Esophagus (tissue), 2 donors: ENCODE results near the gene MYO1G. TPM values are rescaled to one million over a fixed set of nuclear protein-coding genes. Genes with fewer than 3 reads are reported as not detected.

Source experiments
- H3K27ac ChIP-seq, 2 donors: one replicate each; pipeline ENCODE4 v1.5.1; 2013; ENCODE audit warnings: low read depth in 2 of 2, mild to moderate bottlenecking in 2 of 2, inconsistent platforms in 1 of 2, low read length in 1 of 2, moderate library complexity in 1 of 2
- H3K27me3 ChIP-seq, 2 donors: one replicate each; pipeline ENCODE4 v1.6.1; 2013; ENCODE audit warnings: low read length in 2 of 2, control low read depth in 1 of 2, mild to moderate bottlenecking in 1 of 2; ENCODE audit not compliant: insufficient read depth in 2 of 2, control insufficient read depth in 1 of 2
- H3K36me3 ChIP-seq, 2 donors: one replicate each; pipeline ENCODE4 v1.6.1; 2013; ENCODE audit warnings: low read length in 1 of 2; ENCODE audit not compliant: control insufficient read depth in 2 of 2, insufficient read depth in 2 of 2
- H3K4me1 ChIP-seq, 2 donors: one replicate each; pipeline ENCODE4 v1.6.1; 2013; ENCODE audit warnings: low read length in 1 of 2; ENCODE audit not compliant: control insufficient read depth in 2 of 2, insufficient read depth in 2 of 2
- H3K4me3 ChIP-seq, 2 donors: one replicate each; pipeline ENCODE4 v1.5.1; 2013; ENCODE audit warnings: low read length in 2 of 2, mild to moderate bottlenecking in 2 of 2, low read depth in 1 of 2, moderate library complexity in 1 of 2
- H3K9me3 ChIP-seq, 2 donors: one replicate each; pipeline ENCODE4 v1.6.1; 2013; ENCODE audit warnings: mild to moderate bottlenecking in 2 of 2, low read depth in 1 of 2, low read length in 1 of 2, moderate library complexity in 1 of 2; ENCODE audit not compliant: control insufficient read depth in 2 of 2, insufficient read depth in 1 of 2
- WGBS, 2 donors: extraction: QIAGEN DNeasy Blood & Tissue Kit; methylation state at CpG; one replicate each; pipeline ENCODE4 v1.1.7; 2013; 5-methylcytosine and 5-hydroxymethylcytosine counted together
- polyA plus RNA-seq, 2 donors: library from polyadenylated mRNA; stranded (reverse); fragments of 200-250 nt; gene quantifications; one replicate each; pipeline ENCODE4 v1.2.3, GENCODE V29; 2013
- donor health status: healthy with polysubstance abuse.
- donor health status: Bipolar disorder and iron deficiency.

Gene MYO1G
- polyA plus RNA-seq, 2 donors: 2.2 to 2.3 TPM

DNA sequence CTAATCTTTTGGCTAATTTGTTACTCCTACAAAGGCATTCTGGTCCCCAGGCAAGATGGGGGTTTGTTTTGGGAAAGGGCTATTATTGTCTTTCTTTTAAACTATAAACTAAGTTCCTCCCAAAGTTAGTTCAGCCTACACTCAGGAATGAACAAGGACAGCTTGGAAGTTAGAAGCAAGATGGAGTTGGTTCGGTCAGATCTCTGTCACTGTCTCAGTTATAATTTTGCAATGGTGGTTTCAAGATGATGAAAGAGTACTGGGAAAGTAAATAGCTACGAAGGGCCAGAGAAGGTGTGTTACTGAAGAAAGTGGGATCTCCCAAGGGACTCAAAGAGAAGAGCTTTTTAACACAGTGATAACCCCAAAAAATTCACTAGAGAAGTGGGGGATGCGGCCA lies 10.3 kb upstream of the MYO1G start:
- Histone ChIP-seq H3K27ac (no peak overlapping the region), H3K9me3 (no peaks in the 10 kb centered on the region), H3K4me1 (peaks cover 0 to 2% of the 10 kb centered on the region in 2 donors), H3K4me3 (no peak overlapping the region), H3K27me3 (no peaks in the 10 kb centered on the region), H3K36me3 (peaks cover 0 to 2% of the 10 kb centered on the region in 2 donors)
- WGBS, 2 donors: 95 to 96% methylated on average over 3 of the region's 3 CpGs

DNA sequence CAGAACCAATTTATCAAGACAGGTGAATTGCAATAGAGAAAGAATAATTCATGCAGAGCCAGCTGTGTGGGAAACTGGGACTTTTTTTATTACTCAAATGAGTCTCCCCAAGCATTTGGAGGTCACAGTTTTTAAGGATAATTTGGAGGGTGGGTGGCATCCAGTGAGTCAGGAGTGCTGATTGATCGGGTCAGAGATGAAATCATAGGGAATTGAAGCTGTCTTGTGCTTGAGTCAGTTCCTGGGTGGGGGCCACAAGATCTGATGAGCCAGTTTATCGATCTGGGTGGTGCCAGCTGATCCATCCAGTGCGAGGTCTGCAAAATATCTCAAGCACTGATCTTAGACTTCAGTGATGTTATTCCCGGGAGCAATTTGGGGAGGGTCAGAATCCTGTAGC lies 9.9 kb upstream of the MYO1G start:
- WGBS, 2 donors: 83 to 92% methylated on average over 4 of the region's 4 CpGs
- Histone ChIP-seq H3K4me3 (no peak overlapping the region), H3K36me3 (peaks cover 1 to 7% of the 10 kb centered on the region in 2 donors), H3K27ac (no peak overlapping the region), H3K9me3 (no peaks in the 10 kb centered on the region), H3K27me3 (no peaks in the 10 kb centered on the region), H3K4me1 (peaks cover 0 to 3% of the 10 kb centered on the region in 2 donors)

DNA sequence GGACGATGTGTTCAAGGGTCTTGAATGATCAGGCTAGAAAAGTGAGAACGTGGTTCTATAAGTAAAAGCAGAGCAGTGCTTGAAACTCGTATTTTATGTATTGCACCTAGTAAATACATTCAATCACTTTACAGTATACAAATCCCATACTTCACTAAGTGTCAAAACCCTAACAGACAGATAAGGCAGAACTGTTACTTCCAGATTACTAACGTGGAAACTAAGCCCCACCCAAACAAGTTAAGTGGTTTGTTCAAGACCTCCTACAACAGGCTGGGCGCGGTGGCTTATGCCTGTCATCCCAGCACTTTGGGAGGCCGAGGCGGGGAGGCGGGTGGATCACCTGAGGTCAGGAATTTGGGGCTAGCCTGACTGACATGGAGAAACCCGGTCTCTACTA lies 9.2 kb upstream of the MYO1G start:
- Histone ChIP-seq H3K27me3 (no peaks in the 10 kb centered on the region), H3K27ac (no peak overlapping the region), H3K36me3 (peaks cover 3 to 8% of the 10 kb centered on the region in 2 donors), H3K4me3 (no peak overlapping the region), H3K4me1 (peaks cover 0 to 4% of the 10 kb centered on the region in 2 donors), H3K9me3 (no peaks in the 10 kb centered on the region)
- 78 to 82% methylated on average over 10 of the region's 10 CpGs for WGBS, 2 donors

DNA sequence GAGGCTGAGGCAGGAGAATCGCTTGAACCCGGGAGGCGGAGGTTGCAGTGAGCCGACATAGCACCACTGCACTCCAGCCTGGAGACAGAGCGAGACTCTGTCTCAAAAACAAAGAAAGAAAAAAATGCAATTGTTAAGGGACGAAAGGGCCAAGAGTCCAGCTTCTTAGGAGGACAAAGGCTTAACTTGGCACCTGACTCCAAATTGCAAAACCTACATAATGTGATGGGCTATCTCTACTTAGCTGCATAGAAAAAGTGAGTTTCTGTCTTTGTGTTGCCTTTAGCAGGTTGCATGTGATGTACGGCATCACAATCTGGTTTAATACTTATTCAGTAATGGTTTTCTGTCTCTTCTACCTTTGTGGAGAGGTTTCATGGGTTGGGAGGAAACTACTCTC lies 8.6 kb upstream of the MYO1G start:
- no peaks in the 10 kb centered on the region for H3K9me3 ChIP-seq

DNA sequence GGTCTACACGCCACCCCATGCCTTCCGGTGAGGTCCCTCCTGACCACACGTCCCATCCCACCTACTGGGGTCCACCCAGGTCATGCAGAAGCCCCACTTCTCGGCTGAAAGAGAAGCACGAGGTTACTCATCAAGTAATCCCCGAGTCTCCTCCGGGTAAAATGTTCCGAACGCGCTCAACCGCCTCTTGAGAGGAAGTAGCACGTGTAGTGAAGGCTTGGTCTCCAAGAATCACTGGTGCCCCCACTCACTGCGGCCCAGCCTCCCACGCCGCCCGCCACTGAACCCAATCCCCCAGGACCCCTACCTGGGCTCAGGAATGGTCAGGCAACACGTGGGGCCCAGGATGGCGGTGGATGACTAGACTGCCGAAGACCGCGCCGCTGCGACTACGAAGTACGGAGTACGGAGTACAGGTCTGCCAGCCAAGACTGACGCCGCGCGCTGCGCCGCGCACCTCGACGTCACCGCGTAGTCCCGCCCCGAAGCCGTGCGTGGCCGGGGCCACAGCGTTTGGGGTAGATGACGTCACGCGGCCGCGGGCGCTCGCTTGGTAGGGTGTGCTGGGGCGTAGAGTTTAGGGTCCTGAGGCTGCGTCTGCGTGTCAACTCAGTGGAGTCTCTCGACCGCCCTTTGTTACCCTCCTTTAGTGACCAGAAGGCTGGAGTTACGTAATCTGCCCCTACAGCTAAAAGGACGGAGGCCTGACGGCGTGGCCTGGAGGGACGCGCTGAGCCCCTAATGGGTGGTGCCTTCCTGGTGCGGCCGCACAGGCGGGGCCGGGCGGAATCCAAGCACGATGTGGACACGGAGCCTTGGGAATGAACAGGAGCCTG lies 7.6 kb upstream of the MYO1G start:
- whole genome bisulfite sequencing, 2 donors: 1% methylated on average over 68 of the region's 68 CpGs
- H3K27me3 ChIP-seq: no peaks in the 10 kb centered on the region
- peaks cover 0 to 4% of the 10 kb centered on the region in 2 donors for H3K4me1 ChIP-seq
- H3K9me3 ChIP-seq: no peaks in the 10 kb centered on the region
- H3K4me3 ChIP-seq: peak overlapping the region; percentile 76 to 79
- peak overlapping the region; percentile 90 to 94 for H3K27ac ChIP-seq
- peaks cover 3 to 10% of the 10 kb centered on the region in 2 donors for H3K36me3 ChIP-seq

More for the DNA sequence above, 8.6 kb upstream of the MYO1G start:
- H3K4me1 ChIP-seq: peaks cover 0 to 4% of the 10 kb centered on the region in 2 donors
- no peak overlapping the region for H3K27ac ChIP-seq
- WGBS, 2 donors: 95% methylated on average over 7 of the region's 7 CpGs
- no peak overlapping the region for H3K4me3 ChIP-seq
- peaks cover 3 to 8% of the 10 kb centered on the region in 2 donors for H3K36me3 ChIP-seq
- no peaks in the 10 kb centered on the region for H3K27me3 ChIP-seq

DNA sequence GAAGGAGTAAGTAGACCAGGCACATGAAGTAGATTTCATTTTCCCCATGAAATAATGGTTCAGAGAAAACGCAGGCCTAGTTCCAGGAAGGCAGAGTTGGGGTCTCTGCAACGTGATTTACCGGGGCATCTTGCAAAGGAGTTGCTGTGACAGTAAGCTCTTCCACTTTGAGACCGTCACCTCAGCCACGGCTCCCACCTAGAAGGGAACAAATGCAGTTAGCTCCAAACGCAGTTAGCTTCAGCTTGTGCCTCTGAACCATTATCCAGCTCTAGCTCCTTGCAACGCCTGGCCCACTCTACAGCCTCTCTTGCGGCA lies 7.0 kb upstream of the MYO1G start:
- Histone ChIP-seq H3K27me3 (no peaks in the 10 kb centered on the region), H3K36me3 (peaks cover 3 to 10% of the 10 kb centered on the region in 2 donors), H3K27ac (peak overlapping the region; percentile 90 to 94), H3K4me1 (peaks cover 0 to 8% of the 10 kb centered on the region in 2 donors), H3K9me3 (no peaks in the 10 kb centered on the region), H3K4me3 (peak overlapping the region; percentile 76 to 79)
- WGBS, 2 donors: 5 to 6% methylated on average over 8 of the region's 8 CpGs

DNA sequence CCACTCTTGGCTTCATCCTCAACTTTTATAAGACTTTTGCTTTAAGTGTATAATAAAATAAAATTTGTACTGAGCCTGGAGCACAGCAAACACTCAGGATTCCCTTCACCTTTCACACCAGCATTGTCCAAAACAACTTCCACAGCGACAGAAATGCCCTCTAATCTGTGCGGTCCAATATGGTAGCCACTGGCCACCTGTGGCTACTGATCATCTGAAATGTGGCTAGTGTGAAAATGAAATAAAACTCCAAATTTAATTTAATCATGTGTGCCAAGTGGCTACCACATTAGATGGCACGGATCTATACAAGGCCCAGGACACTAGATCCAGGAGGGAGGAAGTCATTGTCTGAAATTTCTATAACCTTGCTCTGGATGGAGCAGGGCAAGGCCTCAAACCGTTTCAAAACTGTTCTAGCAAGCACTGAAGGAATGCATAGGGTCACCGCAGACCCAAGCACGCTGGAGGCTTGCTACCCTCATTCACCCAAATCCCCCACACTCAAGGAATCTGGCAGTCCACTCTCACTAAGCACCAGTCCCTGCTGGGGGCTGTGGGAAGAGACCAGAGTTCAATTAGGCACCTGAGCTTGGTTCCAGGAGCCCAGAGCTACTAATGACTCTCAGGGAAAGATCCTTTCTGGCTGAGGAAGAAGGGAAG lies 6.3 kb upstream of the MYO1G start:
- H3K36me3 ChIP-seq: peaks cover 3 to 10% of the 10 kb centered on the region in 2 donors
- 57 to 62% methylated on average over 6 of the region's 6 CpGs for WGBS, 2 donors
- H3K27ac ChIP-seq: peak overlapping the region in 1 of 2 donors; percentile 69
- H3K4me3 ChIP-seq: peak overlapping the region; percentile 12 to 79
- peaks cover 0 to 10% of the 10 kb centered on the region in 2 donors for H3K4me1 ChIP-seq
- H3K9me3 ChIP-seq: no peaks in the 10 kb centered on the region
- H3K27me3 ChIP-seq: no peaks in the 10 kb centered on the region

DNA sequence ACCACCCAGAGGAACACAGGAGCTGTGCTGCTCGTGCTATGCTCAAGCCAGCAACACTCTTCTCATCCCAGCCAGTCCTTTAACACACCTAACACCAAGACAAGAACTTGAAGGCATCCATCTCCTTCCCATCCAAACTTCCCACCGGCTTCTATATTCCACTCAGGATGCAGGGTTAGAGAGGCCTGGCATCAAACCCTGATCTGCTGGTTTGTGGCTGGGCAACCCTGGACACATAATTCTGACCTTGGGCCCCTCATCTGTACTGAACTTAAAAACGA lies 5.6 kb upstream of the MYO1G start:
- Histone ChIP-seq H3K27ac (no peak overlapping the region), H3K4me1 (peaks cover 0 to 14% of the 10 kb centered on the region in 2 donors), H3K27me3 (no peaks in the 10 kb centered on the region), H3K36me3 (peaks cover 3 to 10% of the 10 kb centered on the region in 2 donors), H3K9me3 (no peaks in the 10 kb centered on the region), H3K4me3 (peak overlapping the region in 1 of 2 donors; percentile 79)
- 57 to 59% methylated on average over 3 of the region's 3 CpGs for WGBS, 2 donors

DNA sequence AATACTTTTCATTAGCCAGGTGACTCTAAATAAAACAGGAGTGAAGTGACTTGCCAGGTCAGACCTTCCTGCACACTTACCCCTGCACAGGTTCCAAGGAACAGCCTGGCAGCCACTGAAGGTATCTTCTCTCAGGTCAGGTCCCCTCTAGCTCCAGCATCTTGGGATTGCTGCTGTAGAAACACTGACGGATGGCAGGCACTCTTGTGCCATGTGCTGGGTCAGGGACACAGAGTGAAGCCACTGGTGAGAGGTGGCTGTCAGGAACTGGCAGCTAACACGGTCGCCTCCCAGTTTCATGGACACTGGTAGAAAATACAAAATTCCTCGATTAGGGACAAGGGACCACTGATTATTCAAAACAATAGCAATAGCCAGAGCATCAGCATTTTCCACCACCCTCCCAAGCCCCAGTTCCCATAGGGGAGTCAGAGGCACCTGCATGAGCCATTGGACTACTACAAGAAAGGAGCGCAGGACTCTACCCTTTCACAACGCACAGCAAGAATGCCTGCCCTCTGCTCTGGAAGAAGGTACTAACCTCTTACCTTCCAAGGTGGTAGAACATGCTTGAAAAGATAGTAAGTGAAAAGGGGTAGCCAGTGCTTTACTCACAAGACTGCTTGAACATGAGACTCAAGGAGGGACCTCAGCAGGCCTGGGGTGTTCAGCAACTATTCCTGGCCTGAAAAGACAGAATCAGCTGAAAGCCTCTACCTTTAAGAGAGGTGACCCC lies 5.1 kb upstream of the MYO1G start:
- peaks cover 3 to 10% of the 10 kb centered on the region in 2 donors for H3K36me3 ChIP-seq
- peak overlapping the region in 1 of 2 donors; percentile 79 for H3K4me3 ChIP-seq
- WGBS, 2 donors: 80 to 86% methylated on average over 6 of the region's 6 CpGs
- H3K4me1 ChIP-seq: peaks cover 0 to 15% of the 10 kb centered on the region in 2 donors
- no peak overlapping the region for H3K27ac ChIP-seq
- no peaks in the 10 kb centered on the region for H3K27me3 ChIP-seq
- H3K9me3 ChIP-seq: no peaks in the 10 kb centered on the region
